Measurements from ENCODE around the gene STON1. TPM values are rescaled to one million over a fixed set of nuclear protein-coding genes. Genes with fewer than 3 reads are reported as not detected.
"Not testable (repeated sequence)": the region's sequence is repeated elsewhere in the genome, so short reads cannot be mapped to it uniquely, and the experiment has no call there.

STON1 gene
- total RNA-seq, 1 donor from 2014 or later = 48.1 TPM

DNA sequence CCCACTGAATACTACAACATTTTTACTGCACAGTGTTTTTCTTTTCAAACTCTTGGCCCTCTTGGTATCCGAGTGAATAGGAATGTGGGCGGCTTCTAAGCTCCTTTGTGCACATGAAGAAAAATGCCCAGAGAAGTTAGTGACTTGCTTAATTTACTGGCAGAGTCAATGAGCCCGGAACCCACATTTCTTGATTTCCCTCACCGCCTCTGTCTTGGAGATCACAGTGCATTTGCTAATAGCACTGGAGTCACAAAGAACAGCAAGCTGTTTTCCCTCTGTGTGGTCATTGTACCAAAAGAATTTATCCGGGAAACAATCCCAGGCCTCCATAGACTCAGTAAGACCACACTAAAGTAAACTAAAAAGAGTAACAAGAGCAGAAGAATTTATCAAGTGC lies 18.9 kb downstream of the STON1 start:
- no peak overlapping the region for H3K4me3 ChIP-seq
- peaks cover 14% of the 10 kb centered on the region for H3K4me1 ChIP-seq

DNA sequence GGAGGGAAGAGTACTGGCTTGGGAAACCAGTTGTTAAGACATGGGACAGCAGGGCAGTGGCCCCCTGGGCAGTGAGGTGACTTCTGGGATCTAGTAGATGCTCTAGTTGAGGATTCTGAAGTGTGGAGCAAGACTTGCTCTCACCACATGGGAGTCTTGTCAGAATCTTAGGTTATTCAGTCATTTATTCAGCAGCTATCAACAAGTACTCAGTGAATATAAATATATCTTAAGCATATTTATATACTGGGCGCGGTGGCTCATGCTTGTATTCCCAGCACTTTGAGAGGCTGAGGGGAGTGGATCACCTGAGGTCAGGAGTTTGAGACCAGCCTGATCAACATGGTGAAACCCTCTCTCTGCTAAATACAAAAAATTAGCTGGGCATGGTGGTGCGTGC lies 20.0 kb downstream of the STON1 start:
- Histone ChIP-seq H3K9me3 (no peaks in the 10 kb centered on the region), H3K4me1 (peaks cover 9% of the 10 kb centered on the region)

More for the DNA sequence above, 18.9 kb downstream of the STON1 start:
- no peak for DNase-seq (ENCODE audit: extremely low spot score in 2 of 2)
- Histone ChIP-seq H3K9me3 (no peaks in the 10 kb centered on the region), H3K27me3 (no peaks in the 10 kb centered on the region), H3K27ac (no peak overlapping the region), H3K36me3 (no peaks in the 10 kb centered on the region)
- TF ChIP-seq, protein P1, sequence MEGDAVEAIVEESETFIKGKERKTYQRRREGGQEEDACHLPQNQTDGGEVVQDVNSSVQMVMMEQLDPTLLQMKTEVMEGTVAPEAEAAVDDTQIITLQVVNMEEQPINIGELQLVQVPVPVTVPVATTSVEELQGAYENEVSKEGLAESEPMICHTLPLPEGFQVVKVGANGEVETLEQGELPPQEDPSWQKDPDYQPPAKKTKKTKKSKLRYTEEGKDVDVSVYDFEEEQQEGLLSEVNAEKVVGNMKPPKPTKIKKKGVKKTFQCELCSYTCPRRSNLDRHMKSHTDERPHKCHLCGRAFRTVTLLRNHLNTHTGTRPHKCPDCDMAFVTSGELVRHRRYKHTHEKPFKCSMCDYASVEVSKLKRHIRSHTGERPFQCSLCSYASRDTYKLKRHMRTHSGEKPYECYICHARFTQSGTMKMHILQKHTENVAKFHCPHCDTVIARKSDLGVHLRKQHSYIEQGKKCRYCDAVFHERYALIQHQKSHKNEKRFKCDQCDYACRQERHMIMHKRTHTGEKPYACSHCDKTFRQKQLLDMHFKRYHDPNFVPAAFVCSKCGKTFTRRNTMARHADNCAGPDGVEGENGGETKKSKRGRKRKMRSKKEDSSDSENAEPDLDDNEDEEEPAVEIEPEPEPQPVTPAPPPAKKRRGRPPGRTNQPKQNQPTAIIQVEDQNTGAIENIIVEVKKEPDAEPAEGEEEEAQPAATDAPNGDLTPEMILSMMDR (IDR thresholded peaks at IDR 0.05) = no peak
- TF ChIP-seq POLR2AphosphoS5 (IDR thresholded peaks at IDR 0.05; ENCODE audit: insufficient read depth in 1 of 2, low read depth in 1 of 2) (no peak), POLR2A (IDR thresholded peaks at IDR 0.05) (no peak)
- intact Hi-C loops (cut with DNase I) = no loop called here

DNA sequence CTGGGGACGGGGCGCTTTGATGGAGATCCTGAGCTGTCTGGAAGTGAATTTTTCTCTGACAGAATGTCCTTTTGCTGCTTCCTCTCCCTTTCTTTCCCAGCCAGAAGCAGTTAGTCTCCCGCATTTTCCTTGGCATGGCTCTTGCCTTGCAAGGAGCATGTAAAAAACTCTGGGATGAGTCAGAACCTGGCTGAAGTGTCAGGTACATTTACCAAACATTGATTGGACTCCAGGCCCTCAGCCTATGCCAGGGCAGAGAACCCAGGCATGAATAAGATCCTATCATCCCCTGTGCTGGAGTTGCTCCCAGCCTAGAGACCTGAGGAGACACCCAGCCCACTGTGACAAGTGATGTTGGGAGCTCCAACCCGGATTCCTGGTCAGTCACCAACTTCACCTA lies 21.6 kb downstream of the STON1 start:
- DNase-seq (ENCODE audit: extremely low spot score in 2 of 2) = no peak
- Histone ChIP-seq H3K27ac (no peak overlapping the region), H3K4me1 (peaks cover under 1% of the 10 kb centered on the region), H3K9me3 (no peaks in the 10 kb centered on the region), H3K27me3 (no peaks in the 10 kb centered on the region), H3K4me3 (no peak overlapping the region), H3K36me3 (no peaks in the 10 kb centered on the region)
- TF ChIP-seq POLR2AphosphoS5 (IDR thresholded peaks at IDR 0.05; ENCODE audit: insufficient read depth in 1 of 2, low read depth in 1 of 2) (no peak), POLR2A (IDR thresholded peaks at IDR 0.05) (no peak)
- TF ChIP-seq, protein P1 (IDR thresholded peaks at IDR 0.05) = no peak
- intact Hi-C loops (cut with DNase I) = no loop called here

More for the DNA sequence above, 20.0 kb downstream of the STON1 start:
- DNase-seq (ENCODE audit: extremely low spot score in 2 of 2) = no peak
- Histone ChIP-seq H3K4me3 (no peak overlapping the region), H3K27me3 (no peaks in the 10 kb centered on the region), H3K36me3 (no peaks in the 10 kb centered on the region), H3K27ac (no peak overlapping the region)
- TF ChIP-seq, protein P1 (IDR thresholded peaks at IDR 0.05) = no peak
- no peak for TF ChIP-seq POLR2A (IDR thresholded peaks at IDR 0.05)
- TF ChIP-seq POLR2AphosphoS5 (IDR thresholded peaks at IDR 0.05; ENCODE audit: insufficient read depth in 1 of 2, low read depth in 1 of 2) = no peak
- intact Hi-C loops (cut with DNase I) = no loop called here

DNA sequence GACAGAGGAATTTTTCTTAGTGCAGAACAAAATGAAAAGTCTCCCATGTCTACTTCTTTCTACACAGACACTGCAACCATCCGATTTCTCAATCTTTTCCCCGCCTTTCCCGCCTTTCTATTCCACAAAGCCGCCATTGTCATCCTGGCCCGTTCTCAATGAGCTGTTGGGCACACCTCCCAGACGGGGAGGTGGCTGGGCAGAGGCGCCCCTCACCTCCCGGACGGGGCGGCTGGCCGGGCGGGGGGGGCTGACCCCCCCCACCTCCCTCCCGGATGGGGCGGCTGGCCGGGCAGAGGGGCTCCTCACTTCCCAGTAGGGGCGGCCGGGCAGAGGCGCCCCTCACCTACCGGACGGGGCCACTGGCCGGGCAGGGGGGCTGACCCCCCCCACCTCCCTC lies 25.1 kb downstream of the STON1 start:
- H3K4me1 ChIP-seq; H3K9me3 ChIP-seq; H3K36me3 ChIP-seq; H3K27ac ChIP-seq; intact Hi-C loops (cut with DNase I); DNase-seq (ENCODE audit: extremely low spot score in 2 of 2); H3K27me3 ChIP-seq; H3K4me3 ChIP-seq: not testable (repeated sequence)

DNA sequence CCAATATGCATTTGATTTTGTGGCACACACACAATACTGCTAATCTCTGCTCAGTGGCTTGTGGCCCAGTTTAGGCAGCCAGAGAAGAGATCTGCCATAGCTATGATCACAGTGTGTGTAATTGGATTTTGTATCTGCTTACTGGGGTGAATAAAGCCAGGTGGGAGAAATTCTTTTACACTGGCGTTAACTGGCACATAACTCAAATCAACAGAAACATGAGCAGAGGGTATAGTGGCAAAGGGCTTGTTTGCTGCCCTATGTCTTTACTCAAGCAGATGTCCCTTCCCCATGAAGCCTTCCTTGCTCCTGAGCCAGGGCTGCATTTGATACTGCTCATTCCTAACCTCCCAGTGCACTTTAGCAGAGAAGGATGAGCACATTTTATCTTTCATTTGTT lies 28.5 kb downstream of the STON1 start:
- intact Hi-C loops (cut with DNase I) = no loop called here
- Histone ChIP-seq H3K36me3 (no peaks in the 10 kb centered on the region), H3K27ac (no peak overlapping the region), H3K27me3 (no peaks in the 10 kb centered on the region), H3K4me3 (no peak overlapping the region), H3K9me3 (no peaks in the 10 kb centered on the region), H3K4me1 (peaks cover 9% of the 10 kb centered on the region)
- no peak for DNase-seq (ENCODE audit: extremely low spot score in 2 of 2)
- no peak for TF ChIP-seq POLR2A (IDR thresholded peaks at IDR 0.05)
- TF ChIP-seq, protein P1 (IDR thresholded peaks at IDR 0.05) = no peak
- TF ChIP-seq POLR2AphosphoS5 (IDR thresholded peaks at IDR 0.05; ENCODE audit: insufficient read depth in 1 of 2, low read depth in 1 of 2) = no peak

All from vagina (tissue), 2 donors.